Measurements from ENCODE around the gene ARSG. TPM values are rescaled to one million over a fixed set of nuclear protein-coding genes. Genes with fewer than 3 reads are reported as not detected.
"Not testable (repeated sequence)": the region's sequence is repeated elsewhere in the genome, so short reads cannot be mapped to it uniquely, and the experiment has no call there.

The ARSG gene
- total RNA-seq, 1 donor from 2014 or later, result 4.9 TPM

DNA sequence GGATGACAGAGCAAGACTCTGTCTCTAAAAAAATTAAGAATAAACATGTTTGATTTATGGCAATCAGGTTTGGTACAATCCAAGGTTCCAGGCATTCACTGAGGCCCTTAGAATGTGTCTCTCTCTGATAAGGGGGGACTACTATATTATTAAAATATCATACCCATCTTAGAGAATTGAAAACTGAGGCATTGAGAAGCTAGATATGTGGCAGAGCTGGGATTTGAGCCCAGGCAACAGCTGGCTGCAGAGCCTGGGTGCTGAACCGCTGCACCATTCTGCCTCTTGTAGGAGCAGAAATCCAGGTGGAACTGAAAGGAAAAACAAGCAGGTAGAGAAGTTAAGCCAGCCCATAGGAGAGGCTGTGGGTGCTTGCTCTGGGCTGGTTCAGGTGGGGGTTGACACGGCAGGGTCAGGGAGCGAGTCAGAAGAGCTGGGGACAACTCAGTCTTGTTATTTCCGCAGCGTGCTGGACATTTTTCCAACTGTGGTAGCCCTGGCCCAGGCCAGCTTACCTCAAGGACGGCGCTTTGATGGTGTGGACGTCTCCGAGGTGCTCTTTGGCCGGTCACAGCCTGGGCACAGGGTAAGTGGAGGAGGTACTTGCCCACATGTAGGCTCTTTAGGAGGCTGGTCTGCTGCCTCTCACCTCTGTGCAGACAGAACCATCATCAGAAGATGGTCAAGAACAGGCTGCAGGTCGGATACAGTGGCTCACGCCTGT is 103.5 kb downstream of the ARSG start:
- no peak for DNase-seq (ENCODE audit: low read depth)

DNA sequence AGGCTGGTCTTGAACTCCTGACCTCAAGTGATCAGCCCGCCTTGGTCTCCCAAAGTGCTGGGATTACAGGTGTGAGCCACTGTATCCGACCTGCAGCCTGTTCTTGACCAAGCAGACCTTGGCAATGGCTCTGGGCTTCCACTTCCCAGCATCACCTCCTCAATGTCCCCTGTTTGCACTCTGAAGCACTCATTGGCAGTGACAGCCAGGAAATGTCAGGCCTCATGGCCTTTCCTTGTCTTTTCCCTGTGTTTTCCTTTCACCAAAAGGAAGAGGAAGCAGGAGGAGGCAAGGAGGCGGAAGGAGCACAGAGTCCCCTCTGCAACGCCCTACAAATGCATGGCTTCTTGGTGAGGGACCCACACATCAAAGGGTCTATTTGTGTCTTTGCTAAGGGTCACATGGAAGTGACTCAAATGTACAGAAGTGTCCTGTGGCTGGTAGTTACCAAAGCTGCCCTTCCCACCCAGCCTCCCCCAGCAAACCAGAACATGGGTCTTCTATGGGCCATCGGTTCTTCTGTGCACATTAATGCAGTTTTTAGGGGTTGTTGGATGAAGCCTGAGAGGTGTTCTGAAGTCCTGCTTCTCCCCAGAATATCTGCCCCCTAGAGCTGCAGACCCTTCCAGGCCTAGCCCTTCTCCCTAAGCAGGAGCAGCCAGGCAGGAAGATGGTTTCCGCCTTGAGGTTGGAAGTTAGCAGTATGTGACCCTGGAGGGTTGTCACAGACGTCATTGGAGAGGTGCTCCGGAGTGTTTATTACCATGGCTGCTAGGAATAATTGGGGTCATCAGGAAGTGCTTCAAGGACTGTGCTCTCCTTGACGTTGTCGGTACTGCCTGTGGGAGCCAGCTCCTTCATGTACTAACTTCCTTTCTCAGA is 105.2 kb downstream of the ARSG start:
- DNase-seq (ENCODE audit: low read depth), result no peak

DNA sequence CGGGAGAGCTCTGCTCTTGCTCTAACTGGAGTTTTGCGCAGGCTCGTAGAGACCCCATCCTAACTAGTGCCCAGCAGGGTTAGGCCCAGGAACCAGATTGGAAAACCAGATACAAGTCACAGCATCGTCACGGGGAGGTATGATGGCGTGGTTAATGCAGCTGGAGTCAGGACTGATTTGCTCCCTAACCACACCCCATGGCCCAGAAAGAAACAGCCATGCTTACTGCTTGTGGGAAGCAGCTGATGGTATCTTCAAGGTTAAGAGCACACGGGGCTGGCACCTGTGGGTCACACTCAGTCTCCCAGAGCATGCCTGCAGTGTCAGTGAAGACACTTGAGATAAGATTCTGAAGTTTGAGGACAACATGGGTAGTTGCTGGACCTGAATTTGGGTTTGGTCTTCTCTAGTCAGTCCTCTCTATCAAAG is 105.8 kb downstream of the ARSG start:
- no peak for DNase-seq (ENCODE audit: low read depth)

DNA sequence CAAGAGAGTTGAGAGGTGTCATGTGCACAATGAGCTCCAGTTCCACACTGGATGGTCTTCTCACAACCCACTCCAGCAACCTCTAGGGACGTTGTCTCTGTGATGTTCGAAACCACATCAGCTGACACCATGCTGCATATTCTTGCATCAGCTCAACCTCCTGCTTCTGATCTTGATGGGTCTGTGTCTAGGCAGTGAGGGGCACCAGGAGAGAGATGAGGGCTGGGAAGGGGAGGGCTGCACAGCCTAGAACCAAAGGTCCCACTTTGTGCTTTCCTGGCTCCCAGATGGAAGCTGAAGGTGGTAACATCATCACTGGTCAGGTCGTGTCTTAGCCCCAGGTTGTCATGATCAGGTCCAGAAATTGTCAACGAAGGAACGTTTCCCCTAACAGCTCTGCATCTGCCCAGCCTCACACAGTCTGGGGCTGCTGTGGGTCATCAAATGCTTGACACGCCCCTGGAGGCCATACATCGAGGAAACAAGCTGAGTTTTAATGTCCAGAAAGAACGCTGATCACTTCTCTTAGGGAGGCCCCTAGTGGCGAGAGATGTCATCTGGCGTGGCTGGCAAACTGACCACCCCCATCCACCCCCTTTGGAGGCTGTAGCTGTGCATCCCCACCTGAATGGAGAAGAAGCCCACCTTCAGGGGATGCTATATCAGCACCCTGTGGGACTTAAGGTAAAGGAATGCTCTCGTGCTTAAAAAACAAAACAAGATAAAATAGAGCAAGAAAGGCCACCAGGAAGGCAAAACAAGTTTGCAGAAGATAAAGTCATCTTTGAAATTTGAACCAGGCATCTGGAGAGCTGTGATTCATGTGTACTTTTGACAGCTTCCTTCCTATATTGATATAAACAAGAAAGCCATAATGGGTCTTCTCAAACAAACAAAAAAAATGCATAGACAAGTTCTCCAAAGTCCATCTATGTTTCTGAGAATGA is 107.7 kb downstream of the ARSG start:
- peak; percentile 53 for DNase-seq (ENCODE audit: low read depth)

DNA sequence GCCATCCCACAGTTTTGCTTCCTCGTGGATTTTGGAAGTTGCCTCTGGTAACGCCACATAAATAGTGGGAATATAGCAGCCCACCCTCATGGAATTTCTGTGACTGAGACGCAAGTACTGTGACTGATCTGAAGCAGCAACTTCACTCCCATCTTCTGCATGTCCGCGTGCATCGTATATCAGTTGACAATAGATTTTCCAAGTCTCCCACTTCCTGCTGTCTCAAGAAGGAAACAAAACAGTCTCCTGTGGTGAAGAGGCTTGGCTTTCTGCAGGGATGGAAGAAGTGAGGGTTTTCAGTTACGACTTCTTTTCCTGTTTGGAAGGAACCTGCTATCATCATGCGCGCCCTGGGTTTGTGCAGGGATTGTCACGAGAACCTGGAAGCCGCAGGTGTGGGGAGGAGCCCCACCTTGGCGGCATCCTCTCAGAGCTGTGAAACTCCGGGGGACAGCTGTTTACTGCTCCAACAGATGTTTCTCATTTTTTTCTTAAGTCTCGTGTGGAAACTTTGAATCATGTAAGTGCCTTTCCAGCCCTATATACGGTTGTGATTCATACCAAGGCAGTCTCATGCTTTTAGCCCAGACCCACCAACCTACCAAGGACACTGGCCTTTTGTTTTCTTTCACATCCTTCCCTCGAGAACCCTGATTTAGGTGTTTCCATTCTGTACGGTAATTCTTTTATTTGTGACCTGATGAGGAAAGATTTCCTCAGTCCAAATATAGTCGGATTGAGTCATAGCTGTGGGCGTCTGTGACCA is 108.5 kb downstream of the ARSG start:
- no peak for DNase-seq (ENCODE audit: low read depth)

DNA sequence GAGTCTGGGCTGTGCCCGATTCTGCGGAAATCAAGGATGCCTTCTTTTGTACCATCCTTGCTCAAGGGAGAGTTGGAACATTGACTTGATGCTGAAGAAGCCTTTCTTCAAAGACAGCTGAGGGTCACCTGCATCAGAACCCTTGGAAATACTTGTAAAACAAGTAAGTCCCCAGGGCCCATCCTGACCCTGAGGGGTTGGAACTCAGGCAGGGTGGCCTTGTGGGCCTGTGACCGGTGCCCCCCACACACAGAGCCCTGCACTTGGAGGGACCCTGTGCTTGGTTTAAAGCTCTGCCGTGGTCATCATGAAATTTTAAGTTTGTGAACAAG is 109.1 kb downstream of the ARSG start:
- no peak for DNase-seq (ENCODE audit: low read depth)

DNA sequence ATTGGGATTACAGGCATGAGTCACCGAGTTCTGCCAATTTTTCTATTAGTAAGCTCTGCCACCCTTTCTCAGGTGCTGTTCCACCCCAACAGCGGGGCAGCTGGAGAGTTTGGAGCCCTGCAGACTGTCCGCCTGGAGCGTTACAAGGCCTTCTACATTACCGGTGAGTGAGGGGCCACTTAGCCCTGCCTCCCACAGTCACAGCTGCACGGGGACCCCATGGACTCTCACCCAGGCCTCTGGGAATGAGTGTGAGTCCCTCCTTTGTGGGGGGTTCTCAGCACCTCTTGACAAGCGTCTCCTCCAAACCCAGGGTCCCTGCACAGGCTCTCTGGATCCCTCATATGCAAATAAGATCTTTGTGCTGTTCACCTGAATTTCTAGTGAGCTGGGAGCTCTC is 110.0 kb downstream of the ARSG start:
- no peak for DNase-seq (ENCODE audit: low read depth)

DNA sequence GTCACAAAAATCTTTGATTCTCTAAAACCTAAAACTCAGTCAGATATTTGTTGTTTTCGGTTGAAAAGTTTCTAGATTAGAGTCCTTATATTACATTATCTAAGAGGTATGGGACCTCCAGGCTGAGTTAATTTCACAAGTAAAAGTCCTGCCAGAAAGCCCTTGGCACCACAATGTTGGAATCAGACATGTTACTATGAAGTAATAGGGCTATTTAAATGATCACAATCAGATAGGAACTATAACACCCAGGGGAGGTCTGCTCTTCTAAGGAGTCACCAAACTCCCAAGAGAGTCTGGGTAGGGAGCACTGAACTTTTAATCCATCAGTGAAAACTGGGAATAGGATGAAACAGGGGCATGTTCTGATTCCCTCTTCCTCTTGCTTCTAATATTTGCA is 111.8 kb downstream of the ARSG start:
- no peak for DNase-seq (ENCODE audit: low read depth)

DNA sequence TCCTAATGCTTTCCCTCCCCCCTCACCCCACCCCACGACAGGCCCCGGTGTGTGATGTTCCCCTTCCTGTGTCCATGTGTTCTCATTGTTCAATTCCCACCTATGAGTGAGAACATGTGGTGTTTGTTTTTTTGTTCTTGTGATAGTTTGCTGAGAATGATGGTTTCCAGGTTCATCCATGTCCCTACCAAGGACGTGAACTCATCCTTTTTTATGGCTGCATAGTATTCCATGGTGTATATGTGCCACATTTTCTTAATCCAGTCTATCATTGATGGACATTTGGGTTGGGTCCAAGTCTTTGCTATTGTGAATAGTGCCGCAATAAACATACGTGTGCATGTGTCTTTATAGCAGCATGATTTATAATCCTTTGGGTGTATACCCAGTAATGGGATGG is 112.5 kb downstream of the ARSG start:
- DNase-seq (ENCODE audit: low read depth), result not testable (repeated sequence)

DNA sequence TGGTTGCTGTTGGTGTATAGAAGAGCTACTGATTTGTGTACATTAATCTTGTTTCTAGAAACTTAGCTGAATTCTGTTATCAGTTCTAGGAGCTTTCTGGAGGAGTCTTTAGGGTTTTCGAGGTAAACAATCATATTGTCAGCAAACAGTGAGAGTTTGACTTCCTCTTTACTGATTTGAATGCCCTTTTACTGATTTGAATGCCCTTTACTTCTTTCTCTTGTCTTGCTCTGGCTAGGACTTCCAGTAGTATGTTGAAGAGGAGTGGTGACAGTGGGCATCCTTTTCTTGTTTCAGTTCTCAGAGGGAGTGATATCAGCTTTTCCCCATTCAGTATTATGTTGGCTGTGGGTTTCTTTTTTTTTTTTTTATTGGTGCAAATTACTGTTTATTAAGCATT is 116.4 kb downstream of the ARSG start:
- DNase-seq (ENCODE audit: low read depth), result not testable (repeated sequence)

DNA sequence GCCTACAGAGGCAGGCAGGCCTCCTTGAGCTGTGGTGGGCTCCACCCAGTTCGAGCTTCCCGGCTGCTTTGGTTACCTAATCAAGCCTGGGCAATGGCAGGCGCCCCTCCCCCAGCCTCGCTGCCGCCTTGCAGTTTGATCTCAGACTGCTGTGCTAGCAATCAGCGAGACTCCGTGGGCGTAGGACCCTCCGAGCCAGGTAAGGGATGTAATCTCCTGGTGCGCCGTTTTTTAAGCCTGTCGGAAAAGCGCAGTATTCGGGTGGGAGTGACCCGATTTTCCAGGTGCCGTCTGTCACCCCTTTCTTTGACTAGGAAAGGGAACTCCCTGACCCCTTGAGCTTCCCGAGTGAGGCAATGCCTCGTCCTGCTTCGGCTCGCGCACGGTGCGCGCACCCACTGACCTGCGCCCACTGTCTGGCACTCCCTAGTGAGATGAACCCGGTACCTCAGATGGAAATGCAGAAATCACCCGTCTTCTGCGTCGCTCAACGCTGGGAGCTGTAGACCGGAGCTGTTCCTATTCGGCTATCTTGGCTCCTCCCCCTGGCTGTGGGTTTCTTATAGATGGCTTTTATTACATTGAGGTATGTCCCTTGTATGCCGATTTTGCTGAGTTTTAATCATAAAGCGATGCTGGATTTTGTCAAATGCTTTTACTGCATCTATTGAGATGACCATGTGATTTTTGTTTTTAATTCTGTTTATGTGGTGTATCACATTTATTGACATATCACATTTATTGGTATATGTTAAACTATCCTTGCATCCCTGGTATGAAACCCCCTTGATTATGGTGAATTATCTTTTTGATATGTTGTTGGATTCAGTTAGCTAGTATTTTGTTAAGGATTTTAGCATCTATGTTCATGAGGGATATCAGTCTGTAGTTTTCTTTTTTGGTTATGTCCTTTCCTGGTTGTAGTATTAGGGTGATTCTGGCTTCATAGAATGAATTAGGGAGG is 122.6 kb downstream of the ARSG start:
- DNase-seq (ENCODE audit: low read depth), result not testable (repeated sequence)

DNA sequence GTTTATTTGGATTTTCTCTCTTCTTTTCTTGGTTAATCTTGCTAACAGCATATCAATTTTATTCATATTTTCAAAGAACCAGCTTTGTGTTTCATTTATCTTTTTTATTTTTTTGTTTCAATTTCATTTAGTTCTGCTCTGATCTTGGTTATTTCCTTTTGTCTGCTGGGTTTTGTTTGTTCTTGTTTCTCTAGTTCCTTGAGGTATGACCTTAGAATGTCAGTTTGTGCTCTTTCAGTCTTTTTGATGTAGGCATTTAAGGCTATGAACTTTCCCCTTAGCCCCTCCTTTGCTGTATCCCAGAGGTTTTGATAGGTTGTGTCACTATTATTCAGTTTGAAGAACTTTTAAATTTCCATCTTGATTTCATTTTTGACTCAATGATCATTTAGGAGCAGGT is 123.6 kb downstream of the ARSG start:
- not testable (repeated sequence) for DNase-seq (ENCODE audit: low read depth)

DNA sequence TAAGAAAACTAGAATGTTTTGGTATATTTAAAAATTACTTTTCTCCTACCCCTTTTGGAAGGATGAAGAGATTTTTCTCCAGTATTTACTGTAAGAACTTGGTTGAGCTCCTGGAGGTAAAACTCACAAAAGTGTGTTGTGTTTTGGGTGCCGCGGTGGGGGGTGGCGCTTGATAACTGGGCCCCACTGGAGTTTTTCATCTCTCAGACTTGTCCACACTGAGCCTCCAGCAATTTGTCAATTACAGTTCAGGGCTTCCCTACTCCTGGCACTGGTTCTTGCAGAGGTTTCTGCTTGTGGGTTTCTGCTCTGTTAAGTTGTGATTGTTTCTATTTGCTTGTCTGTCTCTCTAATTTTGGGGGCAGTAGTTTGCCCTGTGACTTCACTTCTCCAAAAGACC is 126.0 kb downstream of the ARSG start:
- DNase-seq (ENCODE audit: low read depth), result no peak

DNA sequence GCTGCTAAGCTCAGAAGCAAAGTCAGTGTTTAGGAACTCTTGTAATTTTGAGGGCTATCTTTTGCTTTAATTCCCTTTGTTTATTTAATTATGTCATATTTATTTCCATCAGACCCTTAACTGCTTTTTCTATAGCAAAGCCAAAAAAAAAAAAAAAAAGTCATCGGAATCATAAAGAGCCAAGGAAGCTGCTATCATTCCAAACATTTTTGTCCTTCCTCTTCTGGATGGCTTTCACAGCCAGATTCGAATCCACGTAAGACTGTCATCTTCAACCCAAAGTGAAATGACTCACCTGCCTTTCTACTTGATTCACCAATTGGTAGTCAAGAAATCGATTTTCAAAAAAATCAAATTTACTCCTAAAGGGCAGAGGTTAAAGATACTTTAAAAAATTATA is 127.6 kb downstream of the ARSG start:
- no peak for DNase-seq (ENCODE audit: low read depth)

DNA sequence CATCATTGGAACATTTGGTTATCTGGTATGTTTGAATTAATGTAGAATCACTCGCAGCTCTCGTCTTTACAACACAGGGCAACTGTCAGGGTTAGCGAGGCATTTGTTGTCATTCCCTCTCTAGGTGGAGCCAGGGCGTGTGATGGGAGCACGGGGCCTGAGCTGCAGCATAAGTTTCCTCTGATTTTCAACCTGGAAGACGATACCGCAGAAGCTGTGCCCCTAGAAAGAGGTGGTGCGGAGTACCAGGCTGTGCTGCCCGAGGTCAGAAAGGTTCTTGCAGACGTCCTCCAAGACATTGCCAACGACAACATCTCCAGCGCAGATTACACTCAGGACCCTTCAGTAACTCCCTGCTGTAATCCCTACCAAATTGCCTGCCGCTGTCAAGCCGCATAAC is 128.8 kb downstream of the ARSG start:
- no peak for DNase-seq (ENCODE audit: low read depth)

DNA sequence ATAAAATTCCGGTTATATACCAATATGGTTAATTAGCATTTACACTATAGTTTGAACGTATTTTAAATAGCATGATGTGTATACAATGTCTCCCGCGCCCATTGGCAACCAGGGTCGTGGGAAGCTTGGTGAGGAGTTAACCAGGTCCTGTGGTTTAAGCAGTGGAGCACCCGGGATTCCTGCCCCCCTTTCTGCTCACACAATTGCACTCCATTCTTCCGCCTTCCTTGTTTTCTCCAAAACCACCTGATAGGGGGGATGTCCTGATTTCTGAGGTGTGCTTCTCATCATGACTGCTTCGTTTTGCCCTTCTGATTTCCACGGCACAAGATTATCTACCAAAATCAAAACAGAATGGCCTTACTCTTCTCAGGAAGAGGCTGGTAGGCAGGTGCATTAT is 130.2 kb downstream of the ARSG start:
- DNase-seq (ENCODE audit: low read depth), result no peak

DNA sequence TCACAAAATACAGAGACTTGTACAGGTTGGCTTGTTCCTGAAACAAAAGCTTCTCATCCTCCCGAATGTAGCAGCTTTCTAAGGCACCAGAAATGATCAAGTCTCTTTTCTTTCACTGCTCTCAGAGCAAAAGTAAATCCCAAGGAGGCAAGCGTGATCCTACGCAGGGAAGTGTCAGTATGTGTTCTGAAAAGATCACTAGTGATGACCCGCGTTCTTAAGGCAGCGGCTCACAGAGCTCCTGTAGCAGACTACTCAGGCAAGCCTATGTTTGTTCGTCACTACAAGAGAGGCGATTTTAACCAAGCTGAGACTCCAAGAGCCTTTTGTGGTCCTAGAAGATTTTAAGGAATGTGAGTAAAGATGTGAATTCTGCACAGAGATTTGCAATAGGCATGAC is 131.5 kb downstream of the ARSG start:
- DNase-seq (ENCODE audit: low read depth), result no peak

DNA sequence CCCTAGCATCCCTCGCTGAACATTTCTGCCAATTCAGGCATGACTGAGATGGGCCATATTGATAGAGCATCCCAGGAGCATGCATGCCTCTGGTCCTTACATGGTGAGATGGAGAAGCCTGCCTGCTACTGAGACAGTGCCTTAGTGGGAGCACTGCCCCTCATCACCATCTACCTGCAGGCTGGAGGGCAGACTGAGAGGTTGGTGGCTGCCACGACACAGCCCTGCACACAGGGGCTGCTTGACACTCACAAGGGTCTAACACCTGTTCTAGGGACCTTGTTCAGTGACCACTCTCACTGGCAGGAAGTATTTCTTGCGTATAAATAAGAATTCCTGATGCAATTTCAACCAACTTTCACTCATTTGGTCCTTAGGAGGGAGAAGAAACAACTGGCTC is 132.0 kb downstream of the ARSG start:
- DNase-seq (ENCODE audit: low read depth), result no peak

DNA sequence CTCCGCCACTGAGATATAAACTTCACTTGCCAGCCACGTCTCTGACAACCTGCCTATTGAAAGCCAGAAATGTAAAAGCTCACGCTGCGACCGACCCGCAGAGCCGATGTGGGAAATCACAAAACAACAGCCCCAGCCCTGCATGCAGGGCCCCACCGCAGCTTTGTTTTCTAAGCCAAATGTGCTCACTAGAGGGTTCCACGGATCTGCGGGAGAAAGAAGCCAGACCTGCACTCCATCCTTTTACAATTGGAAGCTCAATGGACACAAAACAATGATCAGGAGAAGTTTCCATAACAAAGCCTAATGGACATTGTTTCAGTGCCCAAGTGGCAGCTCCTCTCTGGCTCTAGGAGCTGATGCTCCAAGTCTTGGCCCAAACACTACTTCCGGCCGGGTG is 132.9 kb downstream of the ARSG start:
- no peak for DNase-seq (ENCODE audit: low read depth)

DNA sequence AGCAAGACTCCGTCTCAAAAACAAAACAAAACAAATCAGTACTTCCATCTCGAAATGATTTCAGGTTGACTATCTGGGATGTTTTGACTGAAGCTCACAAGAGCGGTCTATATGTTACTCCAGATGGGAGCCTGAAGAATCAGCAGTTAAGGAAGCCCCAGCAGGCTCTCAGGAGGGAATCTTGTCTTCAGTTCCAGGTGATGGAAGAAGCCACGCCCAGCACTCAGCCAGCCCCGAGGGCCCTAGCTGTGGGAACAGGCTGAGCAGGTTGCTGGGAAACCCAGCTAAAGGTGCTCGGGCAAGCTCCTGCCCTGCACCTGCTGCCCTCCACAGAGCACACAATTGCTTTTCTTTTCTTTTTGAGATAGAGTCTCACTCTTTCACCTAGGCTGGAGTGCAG is 133.6 kb downstream of the ARSG start:
- DNase-seq (ENCODE audit: low read depth), result no peak
